Measurements from ENCODE around the gene SMO. TPM values are rescaled to one million over a fixed set of nuclear protein-coding genes. Genes with fewer than 3 reads are reported as not detected.
"Not testable (repeated sequence)": the region's sequence is repeated elsewhere in the genome, so short reads cannot be mapped to it uniquely, and the experiment has no call there.

The SMO gene
- total RNA-seq, 1 donor from 2014 or later: 0.89 TPM

- H3K4me3 Mint-ChIP-seq (ENCODE audit: low read depth): no peak overlapping the region
Measured at GRCh38 chr7:129205126-129205818, 16.8 kb downstream of the SMO start.

GRCh38 chr7:129205987-129206785, 17.8 kb downstream of the SMO start:
- H3K4me1 Mint-ChIP-seq (ENCODE audit: low read depth): no peaks in the 10 kb centered on the region
- DNase-seq (ENCODE audit: low spot score): no peak
- no peak overlapping the region for H3K4me3 Mint-ChIP-seq (ENCODE audit: low read depth)
- no peaks in the 10 kb centered on the region for H3K36me3 Mint-ChIP-seq (ENCODE audit: low read depth)
- peaks cover 11% of the 10 kb centered on the region for H3K27me3 Mint-ChIP-seq (ENCODE audit: low read depth)
- no peak overlapping the region for H3K27ac Mint-ChIP-seq
- intact Hi-C loops (cut with micrococcal nuclease): no loop called here
- no peaks in the 10 kb centered on the region for H3K9me3 Mint-ChIP-seq

More at GRCh38 chr7:129205126-129205818, 16.8 kb downstream of the SMO start:
- peaks cover 10% of the 10 kb centered on the region for H3K27me3 Mint-ChIP-seq (ENCODE audit: low read depth)
- DNase-seq (ENCODE audit: low spot score): no peak
- no peaks in the 10 kb centered on the region for H3K4me1 Mint-ChIP-seq (ENCODE audit: low read depth)
- no peak overlapping the region for H3K27ac Mint-ChIP-seq
- H3K9me3 Mint-ChIP-seq: no peaks in the 10 kb centered on the region
- intact Hi-C loops (cut with micrococcal nuclease): no loop called here
- no peaks in the 10 kb centered on the region for H3K36me3 Mint-ChIP-seq (ENCODE audit: low read depth)

GRCh38 chr7:129208667-129209066, 20.2 kb downstream of the SMO start:
- no peaks in the 10 kb centered on the region for H3K36me3 Mint-ChIP-seq (ENCODE audit: low read depth)
- H3K4me3 Mint-ChIP-seq (ENCODE audit: low read depth): no peak overlapping the region
- DNase-seq (ENCODE audit: low spot score): no peak
- intact Hi-C loops (cut with micrococcal nuclease): no loop called here
- H3K27me3 Mint-ChIP-seq (ENCODE audit: low read depth): peaks cover 10% of the 10 kb centered on the region
- H3K4me1 Mint-ChIP-seq (ENCODE audit: low read depth): no peaks in the 10 kb centered on the region
- no peak overlapping the region for H3K27ac Mint-ChIP-seq
- H3K9me3 Mint-ChIP-seq: no peaks in the 10 kb centered on the region

DNA sequence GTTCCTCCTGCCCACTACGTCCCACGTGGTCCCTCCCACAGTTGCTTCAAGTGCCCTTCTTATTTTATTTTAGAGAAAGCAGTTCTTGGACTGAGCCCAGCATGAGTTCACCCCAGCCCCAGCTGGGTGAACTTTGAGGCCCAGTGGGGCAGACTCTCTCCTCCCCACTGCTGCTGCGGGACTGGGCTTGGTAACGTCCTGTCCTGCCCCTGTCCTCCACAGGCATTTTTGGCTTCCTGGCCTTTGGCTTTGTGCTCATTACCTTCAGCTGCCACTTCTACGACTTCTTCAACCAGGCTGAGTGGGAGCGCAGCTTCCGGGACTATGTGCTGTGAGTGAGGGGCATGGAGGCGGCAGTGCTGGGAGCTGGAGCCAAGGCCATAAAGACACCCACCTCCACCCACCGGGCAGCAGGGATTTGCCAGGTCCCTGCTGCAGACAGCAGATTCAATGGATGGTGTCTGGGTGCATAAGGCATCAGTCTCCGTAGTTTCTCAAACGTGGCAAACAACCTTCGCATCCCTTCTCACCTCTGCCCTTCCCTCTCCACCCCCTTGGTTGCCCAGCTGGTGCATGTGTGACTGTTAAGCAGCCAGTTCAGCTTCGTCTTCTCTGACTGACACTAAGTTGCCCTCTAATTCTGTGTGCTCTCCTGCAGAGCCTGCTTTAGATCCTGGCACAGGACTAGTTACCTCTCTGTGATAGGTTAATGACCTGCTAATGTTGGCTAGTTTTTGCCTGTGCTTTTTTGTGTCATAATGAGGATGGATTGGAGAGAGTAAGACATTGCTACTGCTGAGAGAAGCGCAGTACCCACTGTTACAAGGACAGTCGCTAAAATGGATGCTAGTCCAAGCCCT, 20.9 kb downstream of the SMO start:
- peaks cover 10% of the 10 kb centered on the region for H3K27me3 Mint-ChIP-seq (ENCODE audit: low read depth)
- no peaks in the 10 kb centered on the region for H3K4me1 Mint-ChIP-seq (ENCODE audit: low read depth)
- H3K4me3 Mint-ChIP-seq (ENCODE audit: low read depth): no peak overlapping the region
- H3K9me3 Mint-ChIP-seq: no peaks in the 10 kb centered on the region
- H3K27ac Mint-ChIP-seq: no peak overlapping the region
- no peak for DNase-seq (ENCODE audit: low spot score)
- intact Hi-C loops (cut with micrococcal nuclease): no loop called here
- H3K36me3 Mint-ChIP-seq (ENCODE audit: low read depth): no peaks in the 10 kb centered on the region

DNA sequence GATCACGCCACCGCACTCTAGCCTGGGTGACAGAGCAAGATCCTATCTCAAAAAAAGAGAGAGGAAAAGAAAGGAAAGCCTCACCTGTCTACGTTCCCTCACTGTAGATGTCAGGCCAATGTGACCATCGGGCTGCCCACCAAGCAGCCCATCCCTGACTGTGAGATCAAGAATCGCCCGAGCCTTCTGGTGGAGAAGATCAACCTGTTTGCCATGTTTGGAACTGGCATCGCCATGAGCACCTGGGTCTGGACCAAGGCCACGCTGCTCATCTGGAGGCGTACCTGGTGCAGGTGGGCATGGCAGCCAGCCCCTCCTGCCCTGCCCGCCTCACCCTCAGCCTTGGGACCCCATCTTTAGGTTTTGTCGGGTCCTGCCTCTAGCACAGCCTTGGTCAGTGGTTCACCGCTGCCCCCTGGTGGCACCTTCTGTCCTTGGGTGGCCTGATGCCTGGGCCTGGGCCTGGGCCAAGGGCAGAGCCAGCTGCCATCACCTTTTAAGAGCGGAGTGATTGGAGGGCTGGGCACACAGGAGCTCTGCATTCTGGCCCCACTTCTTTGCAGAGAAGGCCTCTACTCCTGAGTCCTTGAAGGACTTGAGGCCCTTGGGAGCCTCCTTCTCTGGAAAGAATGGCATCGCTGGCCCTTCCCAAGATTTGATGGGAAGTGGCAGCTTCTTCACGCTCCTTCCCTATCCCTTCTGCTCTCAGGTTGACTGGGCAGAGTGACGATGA, 22.0 kb downstream of the SMO start:
- Mint-ChIP-seq H3K4me1 (ENCODE audit: low read depth) (no peaks in the 10 kb centered on the region), H3K9me3 (no peaks in the 10 kb centered on the region), H3K27ac (no peak overlapping the region), H3K4me3 (ENCODE audit: low read depth) (no peak overlapping the region), H3K27me3 (ENCODE audit: low read depth) (peaks cover 10% of the 10 kb centered on the region), H3K36me3 (ENCODE audit: low read depth) (no peaks in the 10 kb centered on the region)
- DNase-seq (ENCODE audit: low spot score): peak; percentile 40
- intact Hi-C loops (cut with micrococcal nuclease): loop anchor here (1.0 to 10.0 kb wide), 2 partner anchors 46 to 306 kb away; no protein-coding TSS in a partner anchor

DNA sequence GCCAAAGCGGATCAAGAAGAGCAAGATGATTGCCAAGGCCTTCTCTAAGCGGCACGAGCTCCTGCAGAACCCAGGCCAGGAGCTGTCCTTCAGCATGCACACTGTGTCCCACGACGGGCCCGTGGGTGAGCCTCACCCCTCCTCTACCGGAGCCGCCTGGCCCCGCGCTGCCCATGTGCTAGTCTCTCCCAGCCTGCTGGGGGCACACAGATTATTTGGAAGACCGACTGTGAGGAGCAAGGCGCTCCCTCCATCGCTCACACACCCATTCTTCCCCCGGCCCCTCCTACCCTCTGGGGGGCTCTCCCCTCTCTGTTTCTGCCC, 22.5 kb downstream of the SMO start:
- Mint-ChIP-seq H3K4me3 (ENCODE audit: low read depth) (no peak overlapping the region), H3K36me3 (ENCODE audit: low read depth) (no peaks in the 10 kb centered on the region), H3K27ac (no peak overlapping the region), H3K9me3 (no peaks in the 10 kb centered on the region), H3K27me3 (ENCODE audit: low read depth) (peaks cover 10% of the 10 kb centered on the region), H3K4me1 (ENCODE audit: low read depth) (no peaks in the 10 kb centered on the region)
- DNase-seq (ENCODE audit: low spot score): no peak
- intact Hi-C loops (cut with micrococcal nuclease): loop anchor here (1.0 to 10.0 kb wide), 2 partner anchors 47 to 306 kb away; no protein-coding TSS in a partner anchor

DNA sequence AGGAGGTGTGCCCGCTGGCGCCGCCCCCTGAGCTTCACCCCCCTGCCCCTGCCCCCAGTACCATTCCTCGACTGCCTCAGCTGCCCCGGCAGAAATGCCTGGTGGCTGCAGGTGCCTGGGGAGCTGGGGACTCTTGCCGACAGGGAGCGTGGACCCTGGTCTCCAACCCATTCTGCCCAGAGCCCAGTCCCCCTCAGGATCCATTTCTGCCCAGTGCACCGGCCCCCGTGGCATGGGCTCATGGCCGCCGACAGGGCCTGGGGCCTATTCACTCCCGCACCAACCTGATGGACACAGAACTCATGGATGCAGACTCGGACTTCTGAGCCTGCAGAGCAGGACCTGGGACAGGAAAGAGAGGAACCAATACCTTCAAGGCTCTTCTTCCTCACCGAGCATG, 23.7 kb downstream of the SMO start:
- no peak overlapping the region for H3K27ac Mint-ChIP-seq
- no peak overlapping the region for H3K4me3 Mint-ChIP-seq (ENCODE audit: low read depth)
- no peak for DNase-seq (ENCODE audit: low spot score)
- intact Hi-C loops (cut with micrococcal nuclease): loop anchor here (10.0 kb wide), 1 partner anchor 307 kb away; no protein-coding TSS in a partner anchor
- H3K36me3 Mint-ChIP-seq (ENCODE audit: low read depth): no peaks in the 10 kb centered on the region
- H3K9me3 Mint-ChIP-seq: no peaks in the 10 kb centered on the region
- peaks cover 10% of the 10 kb centered on the region for H3K27me3 Mint-ChIP-seq (ENCODE audit: low read depth)
- H3K4me1 Mint-ChIP-seq (ENCODE audit: low read depth): no peaks in the 10 kb centered on the region

DNA sequence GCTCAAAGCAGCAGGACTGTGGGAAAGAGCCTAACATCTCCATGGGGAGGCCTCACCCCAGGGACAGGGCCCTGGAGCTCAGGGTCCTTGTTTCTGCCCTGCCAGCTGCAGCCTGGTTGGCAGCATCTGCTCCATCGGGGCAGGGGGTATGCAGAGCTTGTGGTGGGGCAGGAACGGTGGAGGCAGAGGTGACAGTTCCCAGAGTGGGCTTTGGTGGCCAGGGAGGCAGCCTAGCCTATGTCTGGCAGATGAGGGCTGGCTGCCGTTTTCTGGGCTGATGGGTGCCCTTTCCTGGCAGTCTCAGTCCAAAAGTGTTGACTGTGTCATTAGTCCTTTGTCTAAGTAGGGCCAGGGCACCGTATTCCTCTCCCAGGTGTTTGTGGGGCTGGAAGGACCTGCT, 24.2 kb downstream of the SMO start:
- DNase-seq (ENCODE audit: low spot score): no peak
- H3K4me1 Mint-ChIP-seq (ENCODE audit: low read depth): no peaks in the 10 kb centered on the region
- no peaks in the 10 kb centered on the region for H3K9me3 Mint-ChIP-seq
- peaks cover 10% of the 10 kb centered on the region for H3K27me3 Mint-ChIP-seq (ENCODE audit: low read depth)
- H3K27ac Mint-ChIP-seq: no peak overlapping the region
- no peak overlapping the region for H3K4me3 Mint-ChIP-seq (ENCODE audit: low read depth)
- H3K36me3 Mint-ChIP-seq (ENCODE audit: low read depth): no peaks in the 10 kb centered on the region
- intact Hi-C loops (cut with micrococcal nuclease): loop anchor here (10.0 kb wide), 1 partner anchor 308 kb away; no protein-coding TSS in a partner anchor

DNA sequence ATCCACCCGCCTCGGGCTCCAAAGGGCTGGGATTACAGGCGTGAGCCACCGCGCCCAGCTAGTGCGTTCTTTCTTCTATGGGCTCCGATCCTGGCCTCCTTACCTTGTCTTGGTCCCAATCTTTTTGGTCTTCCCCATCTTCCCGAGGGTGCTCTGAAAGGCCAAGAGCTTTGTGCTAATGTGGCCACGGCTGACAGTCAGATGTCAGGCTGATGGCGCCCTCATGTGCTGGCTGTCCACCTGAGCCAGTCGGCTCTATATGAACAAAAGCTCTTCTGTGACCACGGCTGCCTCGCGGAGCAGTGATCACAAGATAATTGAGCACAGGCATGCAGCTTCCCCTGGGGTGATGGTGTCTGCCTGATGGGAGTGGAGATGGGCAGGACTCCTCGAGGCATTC, 25.4 kb downstream of the SMO start:
- no peaks in the 10 kb centered on the region for H3K4me1 Mint-ChIP-seq (ENCODE audit: low read depth)
- no peaks in the 10 kb centered on the region for H3K36me3 Mint-ChIP-seq (ENCODE audit: low read depth)
- H3K4me3 Mint-ChIP-seq (ENCODE audit: low read depth): no peak overlapping the region
- intact Hi-C loops (cut with micrococcal nuclease): loop anchor here (10.0 kb wide), 1 partner anchor 309 kb away; no protein-coding TSS in a partner anchor
- no peaks in the 10 kb centered on the region for H3K9me3 Mint-ChIP-seq
- H3K27me3 Mint-ChIP-seq (ENCODE audit: low read depth): peaks cover 12% of the 10 kb centered on the region
- DNase-seq (ENCODE audit: low spot score): no peak
- no peak overlapping the region for H3K27ac Mint-ChIP-seq

DNA sequence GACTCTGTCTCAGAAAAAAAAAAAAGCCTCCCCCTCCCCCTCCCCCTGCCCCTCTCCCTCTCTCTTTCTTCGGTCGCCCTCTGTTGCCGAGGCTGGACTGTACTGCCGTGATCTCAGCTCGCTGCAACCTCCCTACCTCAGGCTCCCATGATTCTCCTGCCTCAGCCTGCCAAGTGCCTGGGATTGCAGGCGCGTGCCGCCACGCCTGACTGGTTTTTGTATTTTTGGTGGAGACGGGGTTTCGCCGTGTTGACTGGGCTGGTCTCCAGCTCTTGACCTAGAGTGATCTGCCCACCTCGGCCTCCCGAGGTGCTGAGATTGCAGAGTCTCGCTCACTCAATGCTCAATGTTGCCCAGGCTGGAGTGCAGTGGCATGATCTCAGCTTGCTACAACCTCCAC, 27.3 kb downstream of the SMO start:
- H3K36me3 Mint-ChIP-seq (ENCODE audit: low read depth); DNase-seq (ENCODE audit: low spot score); H3K9me3 Mint-ChIP-seq; H3K27me3 Mint-ChIP-seq (ENCODE audit: low read depth); H3K4me1 Mint-ChIP-seq (ENCODE audit: low read depth); H3K4me3 Mint-ChIP-seq (ENCODE audit: low read depth); H3K27ac Mint-ChIP-seq: not testable (repeated sequence)
- intact Hi-C loops (cut with micrococcal nuclease): loop anchor here (10.0 kb wide), 1 partner anchor 311 kb away; no protein-coding TSS in a partner anchor

- not testable (repeated sequence) for H3K27me3 Mint-ChIP-seq (ENCODE audit: low read depth); DNase-seq (ENCODE audit: low spot score); H3K9me3 Mint-ChIP-seq; H3K36me3 Mint-ChIP-seq (ENCODE audit: low read depth); H3K4me1 Mint-ChIP-seq (ENCODE audit: low read depth); H3K27ac Mint-ChIP-seq; H3K4me3 Mint-ChIP-seq (ENCODE audit: low read depth)
- intact Hi-C loops (cut with micrococcal nuclease): loop anchor here (10.0 kb wide), 1 partner anchor 311 kb away; no protein-coding TSS in a partner anchor
Measured at GRCh38 chr7:129216101-129216715, 27.8 kb downstream of the SMO start.
